NB4 (cell line): ENCODE measurements around the gene NFYC.

Source experiments
- CTCF ChIP-seq: IDR thresholded peaks from one replicate; pipeline ENCODE4 v1.5.1; 2012; ENCODE audit warnings: low read depth, low read length
- MAX ChIP-seq: IDR thresholded peaks from 2 replicates; pipeline ENCODE4 v1.6.1; 2011; ENCODE audit warnings: low read depth, low read length

GRCh38 chr1:40808002-40808401 lies 116.5 kb downstream of the NFYC start:
- TF ChIP-seq CTCF (no peak), MAX (no peak)
